DMS153 treated with DMSO at 0.1 percent for 48 hours (cell line): ENCODE measurements around the gene SNRNP35.
"Not testable (repeated sequence)": the region's sequence is repeated elsewhere in the genome, so short reads cannot be mapped to it uniquely, and the experiment has no call there.

Experiments
- DNase-seq: peaks from one replicate; lab custom pipeline; 2025; ENCODE audit not compliant: unreplicated experiment; lab: John Stamatoyannopoulos, UW

SNRNP35 gene

DNA sequence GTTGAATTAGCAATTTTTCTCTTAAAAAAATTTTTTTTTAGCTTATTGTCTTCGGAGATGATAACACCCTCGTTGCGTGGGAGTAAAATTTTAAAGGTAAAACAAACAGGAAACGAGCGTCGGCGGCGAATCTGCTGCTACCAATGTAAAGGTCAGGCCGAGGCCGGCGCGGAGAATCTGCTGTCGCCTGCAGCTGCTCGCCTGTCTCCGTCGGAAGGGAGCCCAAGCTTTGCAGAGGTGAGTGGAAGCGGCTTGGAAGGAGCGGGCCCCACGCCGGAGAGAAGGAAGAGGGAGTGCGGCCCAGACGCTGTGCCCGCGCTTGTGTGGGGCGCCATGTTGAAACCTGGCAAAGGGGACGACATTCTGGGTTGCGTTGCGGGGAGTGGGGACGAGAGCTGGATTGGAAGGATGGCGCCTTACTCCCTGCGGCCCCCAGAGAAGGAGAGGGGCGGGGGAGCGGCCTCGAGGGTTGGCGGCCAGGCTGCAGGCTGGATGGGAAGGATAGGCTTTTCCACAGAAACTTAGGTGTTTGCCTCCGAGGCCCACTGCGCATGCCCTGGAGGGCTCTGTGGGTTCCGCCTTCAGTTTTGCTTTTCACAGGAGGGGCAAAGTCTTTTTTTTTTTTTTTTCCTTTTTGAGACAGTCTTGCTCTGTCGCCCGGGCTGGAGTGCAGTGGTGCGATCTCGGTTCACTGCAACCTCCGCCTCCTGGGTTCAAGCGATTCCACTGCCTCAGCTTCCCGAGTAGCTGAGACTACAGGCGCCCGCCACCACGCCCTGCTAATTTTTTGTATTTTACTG, at the start of gene SNRNP35:
SNRNP35 (plus strand) TSS at position 160 of the 800 bp plus-strand sequence. CDS start 7,402 bp downstream, outside the sequence.
- DNase-seq, result peak; percentile 47

- DNase-seq, result not testable (repeated sequence)
These were observed 49.3 kb upstream of the SNRNP35 start for GRCh38 chr12:123408619-123409018.

- not testable (repeated sequence) for DNase-seq
These were observed 48.5 kb upstream of the SNRNP35 start for GRCh38 chr12:123409284-123410040.

DNA sequence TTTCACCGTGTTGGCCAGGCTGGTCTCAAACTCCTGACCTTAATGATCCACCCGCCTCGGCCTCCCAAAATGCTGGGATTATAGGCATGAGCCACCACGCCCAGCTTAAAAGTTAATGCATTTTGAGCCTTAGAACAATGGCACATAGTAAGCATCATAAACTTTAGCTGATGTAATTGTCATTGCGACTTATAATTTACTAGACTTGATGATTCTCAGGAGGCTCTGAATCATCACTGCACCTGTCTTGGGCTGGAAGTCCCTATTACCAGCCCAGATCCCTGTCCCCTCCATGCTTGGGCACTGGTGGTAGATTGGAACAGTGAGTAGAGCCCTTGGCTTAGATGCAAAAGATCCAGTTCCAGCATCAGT, 47.9 kb upstream of the SNRNP35 start:
- DNase-seq, result no peak

DNA sequence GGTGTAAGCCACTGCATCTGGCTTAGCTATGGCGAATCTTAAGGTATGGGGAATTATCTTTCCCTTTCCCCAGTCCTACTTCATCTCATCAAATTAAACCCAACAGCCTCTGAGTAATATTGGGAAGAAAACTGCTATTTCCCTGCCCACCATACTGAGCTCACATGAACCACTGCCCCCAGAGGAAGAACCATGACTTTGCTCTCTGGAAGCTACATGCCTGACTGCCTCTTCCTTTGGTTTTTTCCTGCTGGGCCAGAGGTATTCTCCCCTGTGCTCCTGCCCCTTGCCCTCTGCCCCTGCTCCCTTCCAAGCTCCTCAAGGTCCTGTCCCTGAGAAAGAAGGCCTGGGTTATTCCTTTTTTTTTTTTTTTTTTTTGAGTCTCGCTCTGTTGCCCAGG, 36.6 kb upstream of the SNRNP35 start:
- DNase-seq, result no peak

DNA sequence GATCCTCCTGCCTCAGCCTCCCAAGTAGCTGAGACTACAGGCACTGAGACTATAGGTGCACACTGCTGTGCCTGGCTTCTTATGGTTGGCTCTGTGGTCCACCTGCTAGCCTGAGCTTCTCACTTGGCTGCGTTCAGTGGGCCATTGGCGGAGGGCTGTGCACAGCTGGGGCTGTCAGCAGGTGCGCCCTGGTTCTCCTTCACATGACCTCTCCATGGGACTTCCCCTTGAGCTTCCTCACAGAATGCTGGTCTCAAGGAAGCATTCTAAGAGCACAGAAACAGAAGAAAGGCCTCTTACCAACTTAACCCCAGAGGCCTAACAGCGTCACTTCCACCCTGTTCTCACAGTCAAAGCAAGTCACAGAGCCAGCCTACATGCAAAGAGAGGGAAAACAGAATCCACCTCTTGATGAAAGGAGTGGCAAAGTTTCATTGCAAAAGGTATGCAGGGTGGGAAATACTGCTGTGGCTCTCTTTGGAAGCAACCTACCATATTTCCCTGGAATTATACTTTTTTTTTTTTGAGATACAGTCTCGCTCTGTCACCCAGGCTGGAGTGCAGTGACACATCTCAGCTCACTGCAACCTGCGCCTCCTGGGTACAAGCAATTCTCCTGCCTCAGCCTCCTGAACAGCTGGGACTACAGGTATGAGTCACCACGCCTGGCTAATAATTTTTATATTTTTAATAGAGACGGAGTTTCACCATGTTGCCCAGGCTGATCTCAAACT, 30.7 kb upstream of the SNRNP35 start:
- no peak for DNase-seq

DNA sequence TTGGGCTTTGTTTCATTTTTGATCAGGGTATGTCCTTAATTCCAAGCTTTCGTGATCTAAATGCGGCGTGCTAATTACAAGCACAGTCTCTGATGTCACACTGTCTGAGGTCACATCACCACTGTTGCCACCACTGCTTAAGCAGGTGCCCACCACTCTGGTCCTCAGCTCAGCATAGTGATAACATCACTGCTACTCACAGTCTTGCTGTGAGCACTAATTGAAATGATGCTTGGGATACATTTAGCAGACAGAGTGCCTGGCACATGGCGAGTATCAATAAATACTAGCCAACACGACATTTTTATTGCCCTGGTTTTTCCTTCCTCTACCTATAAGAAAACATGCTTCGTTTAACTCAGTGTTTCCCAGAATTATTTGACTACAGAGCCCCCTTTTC, 29.3 kb upstream of the SNRNP35 start:
- no peak for DNase-seq

- not testable (repeated sequence) for DNase-seq
These were observed 28.8 kb upstream of the SNRNP35 start for GRCh38 chr12:123429101-123429500.

GRCh38 chr12:123431951-123432817, 25.8 kb upstream of the SNRNP35 start:
- not testable (repeated sequence) for DNase-seq

DNA sequence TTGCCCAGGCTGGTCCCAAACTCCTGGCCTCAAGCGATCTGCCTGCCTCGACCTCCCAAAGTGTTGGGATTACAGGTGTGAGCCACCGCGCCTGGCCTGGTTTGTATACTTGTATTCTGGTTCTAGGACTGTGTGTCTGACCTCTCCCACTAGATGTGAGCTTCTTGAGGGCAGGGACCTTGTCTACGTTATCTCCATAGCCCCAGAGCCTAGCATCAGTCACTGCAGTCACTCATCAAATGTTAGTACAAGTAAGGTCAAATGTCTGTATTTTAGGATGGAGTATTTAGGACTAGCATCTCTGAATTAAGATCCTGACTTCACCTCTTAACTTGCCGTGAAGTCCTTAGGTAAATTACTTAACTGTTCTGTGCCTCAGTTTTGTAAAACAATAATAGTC, 24.3 kb upstream of the SNRNP35 start:
- no peak for DNase-seq

DNA sequence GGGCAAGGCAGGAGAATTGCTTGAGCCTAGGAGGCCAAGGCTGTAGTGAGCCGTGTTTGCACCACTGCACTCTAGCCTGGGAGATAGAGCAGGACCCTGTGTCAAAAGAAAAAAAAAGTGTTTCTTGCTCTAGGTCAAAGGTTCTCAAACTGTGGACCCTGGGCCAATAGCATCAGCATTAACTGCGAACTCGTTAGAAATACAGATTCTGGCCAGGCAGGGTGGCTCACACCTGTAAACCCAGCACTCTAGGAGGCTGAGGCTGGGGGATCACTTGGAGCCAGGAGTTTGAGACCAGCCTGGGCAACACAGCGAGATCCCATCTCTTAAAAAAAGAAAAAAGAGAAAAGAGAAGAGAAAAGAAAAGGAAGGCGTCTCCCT, 22.3 kb upstream of the SNRNP35 start:
- DNase-seq, result no peak

DNA sequence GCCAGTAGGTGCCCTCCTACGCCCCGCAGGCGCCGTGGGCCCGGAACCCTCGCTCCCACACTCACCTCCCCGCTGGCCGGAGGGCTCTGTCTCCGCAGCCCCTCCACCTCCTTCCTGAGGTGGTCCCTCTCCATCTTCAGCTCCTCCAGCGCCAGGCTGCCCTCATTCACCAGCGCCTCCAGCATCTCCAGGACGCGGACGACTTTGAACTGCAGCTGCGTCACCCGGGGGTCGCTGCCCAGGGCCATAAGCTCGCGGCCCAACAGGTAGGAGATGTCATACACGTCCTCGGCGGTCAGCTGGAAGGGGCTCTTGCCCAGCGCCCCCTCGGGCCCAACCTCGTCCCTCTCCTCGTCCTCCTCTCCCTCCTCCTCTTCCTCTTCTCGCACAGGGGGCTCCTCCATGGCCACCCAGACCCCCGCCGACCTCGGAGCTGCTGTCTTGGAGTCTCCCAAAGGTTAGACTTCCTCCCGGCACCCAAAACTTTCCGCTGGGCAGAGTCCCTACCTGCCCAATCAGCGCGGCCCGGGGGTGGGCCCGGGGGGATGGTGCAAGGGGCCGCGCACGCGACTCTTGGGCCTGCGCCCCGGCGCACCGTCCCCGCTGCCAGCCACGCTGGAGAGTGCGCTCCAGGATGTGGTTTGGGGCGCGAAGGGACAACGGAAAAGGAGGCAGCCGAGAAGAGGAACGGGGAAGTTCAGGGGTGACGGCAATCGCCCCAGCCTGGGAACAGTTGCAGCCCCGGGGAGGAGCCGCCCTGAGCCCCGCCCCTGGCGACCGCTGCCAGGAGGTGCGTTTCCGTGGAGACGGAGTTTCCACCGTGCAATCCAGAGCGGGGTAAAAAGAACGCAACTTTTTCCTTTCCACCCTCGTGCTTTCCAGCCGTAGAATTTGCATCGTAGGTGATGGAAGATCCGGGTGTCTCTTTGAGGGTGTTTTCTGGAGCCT, 21.6 kb upstream of the SNRNP35 start, which contains the start of gene RILPL2:
RILPL2 (minus strand) TSS at position 668 of the 948 bp plus-strand sequence; CDS start at position 404, 264 bp downstream.
- DNase-seq, result peak; percentile 5

DNA sequence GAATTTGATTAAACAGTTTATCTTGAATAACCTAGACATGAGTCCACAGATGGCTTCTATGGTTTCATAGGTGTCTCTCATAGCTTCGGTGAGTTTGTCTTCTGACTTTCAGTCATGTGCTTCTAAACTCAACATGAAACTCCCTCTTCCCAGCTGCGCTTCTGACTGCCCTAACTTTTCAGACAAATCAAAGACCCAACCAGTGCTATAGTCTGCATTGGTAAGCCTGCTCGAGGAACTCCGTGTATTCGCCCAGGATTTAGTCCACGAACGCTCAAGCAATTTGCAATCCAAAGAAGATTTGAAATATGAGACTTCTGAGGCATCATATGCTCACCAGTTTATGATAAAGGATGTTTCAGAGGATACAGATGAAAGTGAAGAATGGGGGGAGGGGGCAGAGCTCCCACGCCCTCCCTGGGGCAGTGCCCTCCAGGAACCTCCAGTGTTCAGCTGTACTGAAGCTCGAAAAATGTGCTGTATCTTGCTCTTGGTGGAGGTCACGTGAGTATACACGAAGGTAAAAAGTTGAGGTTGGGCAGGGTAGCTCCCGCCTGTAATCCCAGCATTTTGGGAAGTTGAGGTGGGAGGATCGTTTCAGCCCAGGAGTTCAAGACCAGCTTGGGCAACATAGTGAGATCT, 16.3 kb upstream of the SNRNP35 start:
- DNase-seq, result no peak

- DNase-seq, result no peak
These were observed 15.2 kb upstream of the SNRNP35 start for GRCh38 chr12:123442774-123443173.

GRCh38 chr12:123444092-123445026, 13.6 kb upstream of the SNRNP35 start:
- DNase-seq, result no peak

DNA sequence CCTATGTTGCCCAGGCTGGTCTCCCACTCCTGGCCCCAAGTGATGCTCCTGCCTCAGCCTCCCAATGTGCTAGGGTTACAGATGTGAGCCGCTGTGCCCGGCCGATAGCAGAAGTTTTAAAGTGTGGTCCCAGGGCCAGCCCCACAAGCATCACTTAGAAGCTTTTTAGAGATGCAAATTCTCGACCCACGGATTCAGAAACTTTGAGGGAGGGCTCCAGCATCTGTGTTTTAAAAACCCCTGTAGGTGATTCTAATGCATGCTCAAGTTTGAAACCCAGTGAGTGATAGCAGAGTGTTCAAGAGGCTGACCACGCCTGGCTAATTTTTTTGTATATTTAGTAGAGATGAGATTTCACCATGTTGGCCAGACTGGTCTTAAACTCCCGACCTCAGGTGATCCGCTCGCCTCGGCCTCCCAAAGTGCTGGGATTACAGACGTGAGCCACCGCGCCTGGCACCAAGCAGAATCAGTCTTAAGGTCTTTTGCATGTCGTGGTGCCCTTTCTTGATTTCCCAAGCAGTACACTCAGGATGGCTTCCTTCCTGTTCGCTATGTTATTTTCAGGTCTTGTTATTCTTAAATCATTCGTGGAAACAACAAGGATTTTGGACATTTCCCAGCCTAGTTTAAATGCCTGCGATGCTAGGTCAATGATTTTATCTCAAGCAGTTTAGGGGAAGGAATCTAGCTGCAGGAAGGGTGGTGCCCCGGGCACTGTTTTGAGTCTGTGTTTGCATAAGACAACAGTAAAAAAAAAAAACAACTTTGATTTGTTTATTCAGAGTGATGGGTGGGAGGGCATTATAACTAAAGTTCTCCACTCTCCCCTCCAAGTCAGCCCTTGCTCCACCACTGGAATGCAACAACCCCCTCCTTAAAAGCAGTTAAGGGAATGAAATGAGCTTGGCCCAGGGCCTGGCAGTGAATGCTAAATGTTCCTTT, 12.3 kb upstream of the SNRNP35 start:
- no peak for DNase-seq

- no peak for DNase-seq
These were observed 11.6 kb upstream of the SNRNP35 start for GRCh38 chr12:123446333-123446713.
